GM19240 (cell line): ENCODE measurements around the gene SCPEP1.
A peak's percentile ranks its signal among the peaks of the same experiment; 100 is the strongest.
"Not testable (repeated sequence)": the region's sequence is repeated elsewhere in the genome, so short reads cannot be mapped to it uniquely, and the experiment has no call there.

Experiments used
- DNase-seq: peaks from one replicate; pipeline ENCODE4 v3.0.0; 2011; ENCODE audit warnings: low spot score; ENCODE audit not compliant: insufficient read length

The SCPEP1 gene

DNA sequence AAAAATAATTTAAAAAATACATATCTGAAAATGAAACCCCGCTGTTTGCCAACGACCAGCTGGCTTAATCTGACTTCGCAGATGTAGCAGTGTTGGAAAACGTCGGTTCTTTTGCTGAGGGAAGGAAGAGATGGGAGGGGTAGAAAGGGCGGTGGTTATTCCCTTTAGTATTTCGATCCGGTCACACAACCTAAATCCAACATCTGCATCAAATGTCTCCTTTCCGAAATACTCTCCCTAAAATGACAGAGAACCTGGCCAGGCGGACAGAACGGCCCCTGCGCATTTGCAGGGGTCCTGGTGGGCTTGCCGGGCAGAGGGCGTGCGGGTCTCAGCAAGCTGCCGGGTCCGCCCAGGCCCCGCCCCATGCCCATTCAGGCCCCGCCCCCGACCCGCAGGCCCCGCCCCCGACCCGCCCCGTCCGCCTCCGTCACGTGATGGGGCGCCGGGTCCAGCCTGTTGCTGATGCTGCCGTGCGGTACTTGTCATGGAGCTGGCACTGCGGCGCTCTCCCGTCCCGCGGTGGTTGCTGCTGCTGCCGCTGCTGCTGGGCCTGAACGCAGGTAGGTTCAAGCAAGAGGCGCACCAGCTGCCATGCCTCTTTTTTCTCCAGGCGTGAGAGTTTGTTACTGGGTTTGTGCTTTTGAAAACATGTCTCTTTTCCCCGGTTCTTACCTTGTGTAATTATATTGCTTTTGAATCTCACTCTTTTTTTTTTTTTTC is at the start of gene SCPEP1:
Gene SCPEP1, plus strand, starts transcription at position 459 of the 723 bp plus-strand sequence. Its CDS starts 29 bp downstream, at position 488.
- peak; percentile 78 for DNase-seq

DNA sequence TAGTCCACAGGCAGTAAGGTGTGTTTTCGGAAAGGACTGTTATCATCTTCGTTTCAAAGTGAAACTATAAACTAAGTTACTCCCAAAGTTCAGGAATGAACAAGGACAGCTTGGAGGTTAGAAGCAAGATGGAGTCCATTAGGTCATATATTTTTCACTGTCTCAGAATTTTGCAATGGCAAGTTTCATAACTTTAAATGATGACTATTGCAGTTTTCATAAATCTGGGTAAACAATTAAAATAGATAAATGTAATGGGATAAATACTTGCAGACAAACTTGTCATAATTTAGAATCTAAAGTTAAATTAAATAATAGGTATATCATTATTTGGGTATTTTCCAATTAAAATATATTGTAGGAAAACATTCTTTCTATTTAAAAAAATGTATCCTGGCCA is 49.3 kb upstream of the SCPEP1 start:
- DNase-seq, result no peak

DNA sequence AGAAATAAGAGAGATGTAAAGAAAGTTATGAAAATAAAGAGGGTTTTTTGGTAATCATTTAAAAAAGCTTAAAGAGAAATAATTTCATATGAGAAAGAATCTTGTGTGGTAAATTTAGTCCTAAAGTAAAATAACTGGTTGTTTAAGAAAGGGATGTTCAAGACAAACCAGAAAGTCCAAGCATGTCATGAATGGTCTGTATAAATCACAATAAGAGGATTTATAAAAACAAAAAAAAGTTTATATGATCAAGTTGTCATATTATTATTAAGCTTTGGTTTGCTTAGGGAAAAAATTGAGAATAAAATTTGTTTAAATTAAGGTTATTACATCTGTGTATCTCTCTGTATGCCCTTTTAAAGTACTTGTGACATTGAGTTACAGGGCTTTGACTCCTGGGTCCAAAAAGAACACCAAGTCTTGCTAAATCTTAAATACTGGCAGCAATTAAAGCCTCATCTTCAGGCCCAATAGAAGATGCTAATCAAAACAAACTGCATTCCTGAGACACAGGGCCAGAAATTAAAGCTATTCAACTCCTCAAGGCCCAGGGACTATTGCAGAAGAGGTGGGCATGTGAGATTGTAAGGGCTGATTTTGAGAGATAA is 48.5 kb upstream of the SCPEP1 start:
- DNase-seq, result no peak

- no peak for DNase-seq
These were observed 47.1 kb upstream of the SCPEP1 start for GRCh38 chr17:56930739-56931337.

- no peak for DNase-seq
These were observed 44.7 kb upstream of the SCPEP1 start for GRCh38 chr17:56933151-56933745.

- DNase-seq, result no peak
These were observed 44.1 kb upstream of the SCPEP1 start for GRCh38 chr17:56933868-56934267.

GRCh38 chr17:56934280-56934679 is 43.7 kb upstream of the SCPEP1 start:
- DNase-seq, result no peak

DNA sequence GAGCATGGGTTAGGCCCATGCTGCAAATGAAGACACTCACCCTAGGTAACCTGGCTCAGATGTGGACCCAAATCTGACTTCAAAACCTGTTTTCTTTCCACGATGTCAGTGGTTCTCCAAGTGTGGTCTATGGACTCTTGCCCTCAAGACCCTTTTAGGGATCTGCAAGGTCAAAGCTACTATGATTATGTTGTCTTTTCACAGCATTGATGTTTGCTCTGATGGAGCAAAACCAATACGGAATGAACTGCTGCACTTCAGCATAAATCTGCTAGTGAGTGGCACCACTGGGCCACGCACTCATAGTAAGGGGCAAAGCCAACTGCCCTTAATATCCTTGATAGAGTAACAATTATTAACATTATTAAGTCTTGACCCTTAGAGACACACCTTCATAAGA is 42.5 kb upstream of the SCPEP1 start:
- DNase-seq, result no peak

DNA sequence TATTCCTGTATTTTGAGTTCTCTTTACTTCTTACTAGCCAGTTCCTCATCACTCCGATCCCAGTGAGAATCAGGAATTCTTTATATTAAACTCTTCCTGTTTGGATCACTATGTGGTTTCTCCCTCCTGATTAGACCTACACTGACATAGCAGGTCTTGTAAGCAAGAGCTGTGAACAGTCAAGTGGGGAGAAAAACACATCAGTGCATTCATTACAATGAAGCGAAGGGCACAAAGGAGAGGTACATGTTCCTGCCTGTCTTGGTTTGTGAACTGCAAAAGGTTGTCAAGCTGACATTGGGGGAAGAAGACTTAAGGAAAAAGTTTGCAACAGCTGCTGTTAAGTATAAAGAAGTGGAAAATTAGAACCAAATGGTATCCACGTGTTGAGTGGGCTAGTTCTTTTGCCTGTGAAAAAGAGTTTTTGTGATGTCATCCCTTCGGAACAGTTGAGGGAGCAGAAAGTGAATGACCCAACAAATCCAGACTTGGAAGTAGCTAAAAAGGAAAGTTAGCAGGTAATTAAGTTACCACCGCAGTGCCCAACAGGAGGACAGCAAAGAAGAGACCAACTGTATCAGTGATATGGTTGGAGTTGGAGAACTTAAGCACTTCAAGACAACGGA is 41.1 kb upstream of the SCPEP1 start:
- no peak for DNase-seq

GRCh38 chr17:56937687-56938086 is 40.2 kb upstream of the SCPEP1 start:
- no peak for DNase-seq

- DNase-seq, result not testable (repeated sequence)
These were observed 39.7 kb upstream of the SCPEP1 start for GRCh38 chr17:56938206-56938605.

DNA sequence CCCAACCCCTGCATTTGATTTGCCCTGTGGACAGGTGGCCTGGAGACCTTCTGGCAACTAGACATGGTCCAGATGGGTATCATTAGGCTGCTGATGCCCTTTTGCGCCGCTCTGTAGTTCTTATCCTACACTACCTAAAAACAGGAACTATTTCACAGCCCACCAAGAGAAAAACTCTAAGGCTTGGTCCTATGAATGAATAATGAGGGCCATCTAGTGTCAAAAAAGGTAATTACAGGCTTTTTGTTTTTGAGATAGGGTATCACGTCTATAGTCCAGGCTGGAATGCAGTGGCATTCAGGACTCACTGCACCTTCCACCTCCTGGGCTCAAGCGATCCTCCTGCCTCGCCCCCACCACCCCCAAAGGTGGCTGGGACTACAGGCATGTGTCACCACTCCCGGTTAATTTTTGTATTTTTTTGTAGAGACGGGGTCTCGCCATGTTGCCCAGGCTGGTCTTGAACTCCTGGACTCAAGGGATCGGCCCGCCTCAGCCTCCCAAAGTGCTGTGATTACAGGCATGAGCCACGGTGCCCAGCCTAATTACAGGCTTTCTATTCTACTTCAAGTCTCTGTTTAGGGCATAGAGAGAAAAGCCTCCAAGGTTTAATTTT is 38.0 kb upstream of the SCPEP1 start:
- DNase-seq, result no peak

DNA sequence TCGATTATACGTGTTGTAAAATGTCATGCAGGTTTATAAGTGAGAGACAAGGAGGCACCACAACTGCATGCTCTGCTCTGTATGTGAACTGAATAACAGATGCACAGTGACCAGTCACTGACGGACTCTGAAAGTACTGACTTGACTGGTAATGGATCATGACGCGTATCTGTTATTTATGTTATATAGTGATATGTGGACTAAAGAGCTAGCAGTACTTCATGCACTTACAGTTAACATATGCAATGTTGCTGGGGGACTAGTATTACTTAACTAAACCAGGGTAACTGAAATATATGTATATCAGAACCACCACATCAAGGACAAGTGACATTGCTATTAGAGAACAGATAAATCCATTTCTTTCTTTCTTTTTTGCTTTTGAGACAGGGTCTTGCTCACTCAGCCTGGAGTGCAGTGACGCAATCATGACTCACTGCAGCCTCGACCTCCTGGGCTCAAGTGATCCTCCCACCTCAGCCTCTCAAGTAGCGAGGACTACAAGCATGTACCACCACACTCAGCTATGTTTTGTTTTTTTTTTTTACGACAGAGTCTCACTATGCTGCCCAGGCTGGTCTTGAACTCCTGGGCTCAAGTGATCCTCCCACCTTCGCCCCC is 34.3 kb upstream of the SCPEP1 start:
- DNase-seq, result no peak

DNA sequence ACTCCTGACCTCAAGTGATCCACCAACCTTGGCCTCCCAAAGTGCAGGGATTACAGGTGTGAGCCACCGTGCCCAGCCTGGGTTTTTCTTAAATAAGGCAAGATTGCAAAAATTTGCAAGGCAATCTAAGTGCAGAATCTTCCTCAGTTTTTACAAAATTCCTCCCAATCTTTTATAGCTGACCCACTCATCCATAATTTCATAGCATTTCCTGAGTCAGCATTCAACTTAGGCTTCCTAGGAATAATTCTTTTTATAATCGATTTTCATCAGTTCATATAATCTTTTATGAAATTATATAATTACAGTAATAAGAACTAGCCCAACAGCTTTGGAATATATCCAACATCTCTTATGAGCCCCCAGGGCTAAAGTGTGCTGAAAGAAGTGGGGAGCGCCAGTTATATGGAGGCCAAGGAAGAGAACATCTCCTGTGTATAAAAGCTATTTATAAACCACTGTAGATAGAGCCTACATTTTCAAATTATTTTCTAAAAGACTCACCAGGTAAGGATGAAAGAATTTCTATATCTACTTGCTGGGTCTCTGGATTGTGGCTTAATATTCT is 31.9 kb upstream of the SCPEP1 start:
- DNase-seq, result no peak

DNA sequence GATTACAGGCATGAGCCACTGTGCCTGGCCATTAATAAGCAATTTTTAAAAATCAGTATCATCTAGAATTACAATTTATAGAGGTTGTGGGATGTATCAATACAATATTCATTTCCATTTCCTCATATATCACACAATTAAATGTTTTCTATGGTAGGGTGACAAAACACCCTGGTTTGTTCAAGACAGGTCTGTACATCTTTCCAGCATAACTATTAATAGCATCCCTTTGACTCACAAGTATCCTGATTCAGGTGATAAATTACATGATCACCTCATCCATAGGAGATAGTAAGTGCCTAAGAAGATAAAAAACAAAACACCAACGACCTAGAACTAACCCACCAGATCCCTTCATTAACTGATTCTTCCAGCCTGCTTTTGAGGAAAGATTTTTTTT is 30.2 kb upstream of the SCPEP1 start:
- no peak for DNase-seq

DNA sequence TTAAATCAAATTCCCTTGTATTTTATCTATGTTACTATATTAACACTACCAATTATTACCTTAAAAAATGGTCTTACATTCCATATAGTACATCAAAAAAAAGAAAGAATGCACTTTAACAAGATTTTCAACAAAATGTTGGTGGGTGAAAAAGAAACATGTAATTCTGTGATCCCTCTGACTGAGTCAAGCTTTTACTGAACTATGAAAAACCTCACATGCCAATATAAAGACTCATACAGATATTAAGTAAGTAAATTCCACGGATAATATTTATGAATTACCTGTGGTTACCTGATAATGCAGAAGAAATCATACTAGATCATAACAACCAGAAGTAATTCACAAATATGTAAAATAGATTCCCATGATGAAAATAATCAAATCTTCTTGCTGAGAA is 29.4 kb upstream of the SCPEP1 start:
- no peak for DNase-seq

GRCh38 chr17:56949595-56949994 is 28.3 kb upstream of the SCPEP1 start:
- no peak for DNase-seq

DNA sequence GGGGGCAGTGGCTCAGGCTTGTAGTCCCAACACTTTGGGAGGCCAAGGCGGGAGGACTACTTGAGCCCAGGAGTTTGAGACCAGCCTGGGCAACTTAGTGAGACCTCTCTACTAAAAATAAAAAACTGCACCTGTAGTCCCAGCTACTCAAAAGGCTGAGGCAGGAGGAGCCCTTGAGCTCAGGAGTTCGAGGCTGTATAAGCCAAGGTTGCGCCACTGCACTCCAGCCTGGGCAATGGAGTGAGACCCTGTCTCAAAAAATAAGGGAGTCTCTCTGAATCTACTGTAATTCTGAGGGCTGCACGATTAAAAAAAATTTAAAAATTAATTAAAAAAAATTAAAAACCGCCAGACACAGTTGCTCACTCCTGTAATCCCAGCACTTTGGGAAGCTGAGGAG is 20.9 kb upstream of the SCPEP1 start:
- DNase-seq, result no peak

DNA sequence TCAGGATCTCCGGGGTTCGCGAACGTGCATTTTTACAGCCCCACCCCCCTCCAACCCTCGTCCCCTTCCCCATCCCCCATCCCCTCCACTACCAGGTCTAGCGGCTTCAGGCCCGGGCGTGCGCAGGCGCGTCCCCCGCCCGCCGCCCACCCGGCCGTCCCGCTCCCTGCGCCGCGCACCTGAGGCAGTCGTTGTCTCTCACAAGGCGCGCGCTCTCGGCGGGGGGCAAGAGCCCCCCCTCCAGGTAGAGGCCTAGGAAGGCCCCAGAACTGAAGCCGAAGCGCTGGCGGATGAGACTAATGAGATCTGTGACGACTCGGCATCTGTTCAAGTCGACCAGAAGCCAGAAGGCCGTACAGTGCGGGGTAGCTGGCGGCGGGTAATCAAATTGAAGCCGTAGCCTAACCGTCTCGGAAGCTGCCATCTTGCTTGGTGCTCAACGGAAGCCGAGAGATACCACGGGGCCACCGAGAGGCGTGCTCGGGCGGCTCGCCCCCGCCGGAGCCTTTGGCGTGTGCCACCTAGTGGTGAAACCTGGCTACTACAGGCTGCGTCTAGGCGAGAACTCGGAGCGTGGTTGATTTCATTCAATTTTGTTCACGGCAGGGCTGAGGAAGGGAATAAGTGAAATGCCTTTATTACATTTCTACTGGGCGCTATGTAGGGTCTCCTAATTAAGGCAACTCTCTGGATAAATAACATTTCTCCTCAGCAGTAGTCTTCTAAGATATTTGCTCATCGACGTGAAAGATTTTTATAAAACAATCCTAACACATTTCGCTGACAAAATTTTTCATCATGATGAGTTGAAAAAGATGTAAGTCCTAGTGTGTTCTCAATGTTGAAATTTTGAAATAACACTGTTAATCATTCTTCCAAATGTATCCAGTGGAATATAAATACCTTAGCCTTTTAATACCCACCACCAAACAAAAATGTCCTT is 17.1 kb upstream of the SCPEP1 start, which contains the start of gene COIL:
Gene COIL, minus strand, starts transcription at position 455 of the 943 bp plus-strand sequence. Its CDS starts 31 bp downstream, at position 424.
- peak; percentile 77 for DNase-seq
